ENCODE measurements around the gene XRCC1. TPM values are rescaled to one million over a fixed set of nuclear protein-coding genes. Genes with fewer than 3 reads are reported as not detected.

XRCC1 gene
- total and polyA plus RNA-seq, 8 donors, result 25.2 to 70.0 (median 56.9) TPM

DNA sequence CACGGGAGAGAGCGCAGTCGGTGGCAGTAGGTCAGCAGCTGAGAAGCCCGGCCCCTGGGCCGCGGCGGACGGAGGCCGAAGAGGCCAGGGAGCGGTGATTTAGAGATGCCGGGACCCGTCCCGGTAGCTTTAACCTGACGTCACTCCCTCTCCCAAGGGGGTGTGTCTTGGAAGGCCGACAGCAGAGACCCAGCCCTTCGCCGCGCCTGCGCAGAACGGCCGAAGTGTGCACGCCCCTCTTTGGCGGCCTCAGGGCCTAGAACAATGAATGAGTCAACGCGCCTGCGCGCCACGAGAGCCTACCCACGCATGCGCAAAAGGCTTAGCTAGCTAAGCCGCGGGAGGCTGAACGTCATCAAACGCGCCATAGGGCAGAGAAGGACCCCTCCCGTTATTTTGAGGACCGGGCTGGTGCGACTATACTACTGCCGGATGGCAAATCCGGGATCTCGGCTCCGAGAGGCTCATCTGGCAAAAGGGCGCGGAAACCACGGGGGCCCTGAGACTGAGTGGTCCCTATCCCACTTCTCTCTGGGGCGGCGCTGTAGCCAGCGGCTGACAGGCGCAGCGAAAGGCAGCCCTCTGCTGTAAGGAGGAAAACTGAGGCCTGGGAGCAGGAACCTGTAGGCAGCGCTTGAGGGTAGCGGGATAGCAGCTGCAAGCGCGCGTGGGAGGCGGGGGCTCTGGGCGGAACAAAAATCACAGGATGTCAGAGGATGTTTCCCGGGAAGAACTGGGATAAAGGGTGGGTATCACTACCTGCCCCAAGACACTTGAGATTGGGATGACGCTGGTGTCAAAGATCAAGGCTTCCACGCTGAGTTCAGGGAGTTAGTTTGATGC, 20.9 kb upstream of the XRCC1 start, which contains the start of the genes IRGQ and ZNF576:
Gene IRGQ, minus strand, starts transcription at position 136 of the 843 bp plus-strand sequence. CDS start 796 bp downstream, outside the sequence.
Gene ZNF576, plus strand, starts transcription at position 597 of the 843 bp plus-strand sequence. CDS start 514 bp downstream, outside the sequence.
- H3K9me3 ChIP-seq, result no peaks in the 10 kb centered on the region
- H3K27ac ChIP-seq, result peak within 1 kb of the TSS; percentile 96 to 97
- H3K4me1 ChIP-seq, result peaks cover 16 to 44% of the 10 kb centered on the region in 2 donors
- DNase-seq (peak; percentile 100), ATAC-seq (peak; percentile 91)
- peak within 1 kb of the TSS; percentile 64 to 82 for H3K4me3 ChIP-seq
- TF ChIP-seq, protein P1, sequence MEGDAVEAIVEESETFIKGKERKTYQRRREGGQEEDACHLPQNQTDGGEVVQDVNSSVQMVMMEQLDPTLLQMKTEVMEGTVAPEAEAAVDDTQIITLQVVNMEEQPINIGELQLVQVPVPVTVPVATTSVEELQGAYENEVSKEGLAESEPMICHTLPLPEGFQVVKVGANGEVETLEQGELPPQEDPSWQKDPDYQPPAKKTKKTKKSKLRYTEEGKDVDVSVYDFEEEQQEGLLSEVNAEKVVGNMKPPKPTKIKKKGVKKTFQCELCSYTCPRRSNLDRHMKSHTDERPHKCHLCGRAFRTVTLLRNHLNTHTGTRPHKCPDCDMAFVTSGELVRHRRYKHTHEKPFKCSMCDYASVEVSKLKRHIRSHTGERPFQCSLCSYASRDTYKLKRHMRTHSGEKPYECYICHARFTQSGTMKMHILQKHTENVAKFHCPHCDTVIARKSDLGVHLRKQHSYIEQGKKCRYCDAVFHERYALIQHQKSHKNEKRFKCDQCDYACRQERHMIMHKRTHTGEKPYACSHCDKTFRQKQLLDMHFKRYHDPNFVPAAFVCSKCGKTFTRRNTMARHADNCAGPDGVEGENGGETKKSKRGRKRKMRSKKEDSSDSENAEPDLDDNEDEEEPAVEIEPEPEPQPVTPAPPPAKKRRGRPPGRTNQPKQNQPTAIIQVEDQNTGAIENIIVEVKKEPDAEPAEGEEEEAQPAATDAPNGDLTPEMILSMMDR (IDR thresholded peaks at IDR 0.05), result no peak
- intact Hi-C loops (cut with DNase I), result no loop called here
- no peaks in the 10 kb centered on the region for H3K27me3 ChIP-seq
- H3K36me3 ChIP-seq, result peaks cover 0 to 57% of the 10 kb centered on the region in 2 donors

DNA sequence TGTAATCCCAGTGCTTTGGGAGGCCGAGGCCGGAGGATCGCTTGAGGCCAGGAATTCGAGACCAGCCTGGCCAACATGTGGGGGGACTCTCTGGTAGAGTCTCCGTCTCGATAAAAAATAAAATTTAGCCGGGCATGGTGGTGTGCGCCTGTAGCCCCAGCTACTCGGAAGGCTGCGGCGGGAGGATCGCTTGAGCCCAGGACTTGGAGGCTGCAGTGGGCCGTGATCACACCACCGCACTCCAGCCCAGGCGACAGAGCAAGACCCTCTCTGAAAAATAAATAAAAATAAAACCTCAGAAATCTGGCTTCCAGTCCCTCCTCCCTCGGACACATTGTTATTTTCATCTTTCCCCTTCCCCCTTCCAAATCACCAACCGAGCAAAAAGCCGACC, 20.3 kb upstream of the XRCC1 start:
- H3K27ac ChIP-seq, result peak overlapping the region; percentile 96 to 97
- no peaks in the 10 kb centered on the region for H3K9me3 ChIP-seq
- intact Hi-C loops (cut with DNase I), result no loop called here
- TF ChIP-seq, protein P1 (IDR thresholded peaks at IDR 0.05), result no peak
- peaks cover 16 to 44% of the 10 kb centered on the region in 2 donors for H3K4me1 ChIP-seq
- DNase-seq, result peak in 1 of 4 donors; percentile 38
- peak overlapping the region; percentile 64 to 82 for H3K4me3 ChIP-seq
- H3K36me3 ChIP-seq, result peaks cover 0 to 57% of the 10 kb centered on the region in 2 donors
- no peaks in the 10 kb centered on the region for H3K27me3 ChIP-seq
- peak; percentile 24 for ATAC-seq

GRCh38 chr19:43594710-43595604, 19.6 kb upstream of the XRCC1 start:
- Histone ChIP-seq H3K36me3 (peaks cover 0 to 57% of the 10 kb centered on the region in 2 donors), H3K4me3 (peak overlapping the region; percentile 64 to 82), H3K4me1 (peaks cover 16 to 44% of the 10 kb centered on the region in 2 donors), H3K9me3 (no peaks in the 10 kb centered on the region), H3K27ac (peak overlapping the region; percentile 96 to 97), H3K27me3 (no peaks in the 10 kb centered on the region)
- TF ChIP-seq, protein P1 (IDR thresholded peaks at IDR 0.05), result peak; percentile 57 to 72
- DNase-seq (peak in 3 of 4 donors; percentile 71 to 93 (median 75)), ATAC-seq (peak; percentile 46)
- intact Hi-C loops (cut with DNase I), result no loop called here

GRCh38 chr19:43594081-43594697, 18.9 kb upstream of the XRCC1 start:
- Histone ChIP-seq H3K27me3 (no peaks in the 10 kb centered on the region), H3K4me3 (peak overlapping the region; percentile 64 to 82), H3K36me3 (peaks cover 0 to 54% of the 10 kb centered on the region in 2 donors), H3K9me3 (no peaks in the 10 kb centered on the region), H3K4me1 (peaks cover 16 to 44% of the 10 kb centered on the region in 2 donors), H3K27ac (peak overlapping the region in 1 of 2 donors; percentile 96)
- no peak for DNase-seq
- no peak for ATAC-seq
- intact Hi-C loops (cut with DNase I), result no loop called here
- TF ChIP-seq, protein P1 (IDR thresholded peaks at IDR 0.05), result no peak

Measured in left lung (tissue), 10 donors.